HG02623 (cell line): ENCODE data around the gene FAM53B.
A peak's percentile ranks its signal among the peaks of the same experiment; 100 is the strongest.

Source experiments
- ATAC-seq: cut with Tn5 transposase; IDR thresholded peaks from one replicate; pipeline ENCODE4 v1.9.1; 2021; ENCODE audit warnings: moderate library complexity; ENCODE audit not compliant: unreplicated experiment

FAM53B gene

DNA sequence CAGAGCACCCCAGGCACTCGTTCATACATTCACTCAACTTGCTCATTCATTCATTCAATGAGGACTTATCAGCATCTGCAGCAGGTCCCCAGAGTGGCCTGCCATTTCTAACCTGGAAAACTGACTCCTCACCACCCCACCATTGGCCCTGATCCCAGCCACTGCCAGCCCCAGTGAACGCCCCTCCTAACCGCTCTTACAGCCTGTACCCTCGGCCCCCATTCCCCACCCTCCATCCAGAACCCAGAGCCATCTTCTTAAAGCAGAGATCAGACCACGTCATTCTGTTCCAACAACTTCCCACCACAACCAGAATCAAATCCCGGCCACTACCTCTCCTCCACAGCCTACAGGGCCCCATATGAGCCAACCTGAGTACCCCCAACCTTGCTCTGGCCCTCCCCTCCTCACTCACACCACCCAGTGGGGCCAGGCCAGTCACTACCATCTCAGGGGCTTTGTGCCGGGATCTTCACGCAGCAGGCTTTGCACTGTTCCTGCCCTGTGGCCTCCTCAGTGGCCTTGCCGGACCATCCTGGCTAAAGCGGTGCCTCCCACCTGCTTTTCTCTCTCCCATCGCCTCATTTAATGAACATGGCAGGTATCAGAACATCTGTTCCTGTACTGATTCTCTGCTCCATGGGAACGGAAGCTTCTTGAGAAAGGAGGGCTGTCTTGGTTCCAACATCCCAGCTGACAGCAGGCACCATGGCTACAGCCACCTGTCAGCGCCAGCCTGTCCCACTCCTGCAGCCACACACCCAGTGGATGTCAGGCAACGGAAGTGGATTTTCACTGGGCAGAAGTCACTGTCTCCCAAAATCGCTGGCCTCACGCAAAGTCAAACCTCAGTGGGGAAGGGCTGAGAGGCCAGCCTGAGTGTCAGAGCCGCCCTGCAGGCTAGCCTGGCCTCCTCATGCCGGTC is 45.4 kb downstream of the FAM53B start:
- no peak for ATAC-seq

DNA sequence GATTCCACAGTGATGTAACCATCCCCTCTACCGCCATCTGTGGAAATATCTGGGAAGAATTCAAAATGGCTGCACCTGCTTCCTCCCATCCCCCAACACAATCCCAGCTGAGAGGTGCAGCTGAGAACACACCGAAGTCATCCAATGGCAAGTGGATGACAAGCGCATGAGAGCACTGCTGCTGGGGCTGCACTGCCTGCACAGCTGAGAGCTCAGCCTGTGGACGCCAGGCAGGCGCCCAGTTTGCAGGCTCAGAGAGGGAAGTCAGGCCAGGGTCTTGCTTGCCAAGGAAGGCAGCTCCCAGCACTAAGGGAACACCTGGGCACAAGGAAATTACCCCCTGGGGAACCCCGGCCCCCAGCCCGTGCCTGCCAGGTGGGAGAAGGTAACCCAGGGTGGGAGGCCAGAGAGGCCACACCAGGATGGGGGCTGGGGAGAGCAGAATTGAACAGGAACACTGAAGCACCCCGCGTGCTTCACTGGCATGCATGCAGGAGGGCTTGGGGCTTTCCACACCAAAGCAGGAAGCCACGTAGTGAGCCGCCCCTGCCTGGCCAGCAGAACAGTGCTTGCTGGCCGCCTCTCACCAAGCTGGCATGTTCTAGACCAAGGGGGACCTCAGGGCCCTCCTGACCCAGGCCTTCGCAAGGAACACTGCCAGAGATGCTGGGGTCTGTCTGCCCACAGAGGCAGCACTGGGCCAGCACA is 46.2 kb downstream of the FAM53B start:
- ATAC-seq = peak; percentile 32

DNA sequence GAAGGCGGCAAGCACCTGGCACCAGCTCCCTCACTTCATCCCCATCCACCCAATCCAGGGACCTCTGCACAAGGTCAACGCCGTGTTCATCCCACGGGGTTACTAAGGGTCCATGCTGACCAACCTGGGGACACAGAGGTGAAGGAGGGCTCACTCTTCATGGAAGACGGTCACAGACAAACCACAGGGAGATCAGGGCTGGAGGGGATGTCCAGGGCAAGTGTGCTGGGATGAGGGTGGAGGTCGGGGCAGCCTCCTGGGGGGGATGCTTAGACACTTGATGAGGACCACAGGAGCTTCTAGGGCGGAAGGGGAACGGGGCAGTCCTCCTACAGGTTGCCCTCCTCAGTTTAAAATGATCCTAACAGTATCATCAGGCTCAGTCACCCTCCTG is 46.7 kb downstream of the FAM53B start:
- no peak for ATAC-seq

DNA sequence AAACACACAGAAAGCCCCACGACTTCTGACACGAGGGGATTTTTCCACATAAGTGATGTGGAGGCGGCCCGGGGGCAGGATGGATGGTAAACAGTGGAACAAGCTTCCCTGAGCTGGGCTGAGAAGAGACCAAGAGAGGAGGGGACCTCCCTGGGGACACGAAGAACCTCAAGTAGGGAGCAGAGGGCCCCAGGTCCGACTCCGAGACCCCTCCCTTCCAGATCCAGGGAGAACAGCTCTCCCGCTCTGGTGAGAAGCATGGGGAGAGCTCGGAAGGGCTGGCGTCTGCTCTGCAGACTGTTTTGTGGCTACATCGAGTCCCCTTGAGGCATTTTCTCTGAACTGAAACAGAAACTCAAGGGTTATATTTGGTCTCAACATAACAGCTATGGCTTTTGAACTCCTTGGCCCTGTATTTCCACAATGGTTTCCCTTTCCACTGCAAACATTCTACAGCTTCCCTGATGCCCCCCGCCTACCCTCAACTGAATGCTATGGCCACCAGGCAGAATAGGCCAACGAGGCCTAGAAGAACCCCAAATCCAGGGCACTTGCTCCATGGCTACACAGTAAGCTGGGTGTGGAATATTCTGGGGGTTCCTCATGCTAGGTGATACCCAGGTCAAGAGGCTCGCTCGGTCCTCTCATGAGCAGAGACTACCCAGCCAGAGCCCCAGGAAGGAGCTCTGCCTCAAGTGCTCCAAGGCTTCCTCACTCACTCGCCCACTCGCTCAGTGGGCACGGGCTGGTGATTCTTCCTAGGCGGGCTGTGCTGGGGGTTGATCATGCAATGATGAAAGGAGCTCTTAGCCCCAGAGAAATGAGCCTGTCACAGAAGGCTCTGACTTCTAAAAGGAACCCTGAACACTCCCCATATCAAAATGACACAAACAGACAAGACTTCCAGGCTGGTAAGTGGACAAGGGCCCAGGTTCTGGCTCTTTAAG is 47.5 kb downstream of the FAM53B start:
- ATAC-seq = peak; percentile 74

GRCh38 chr10:124695259-124695658 is 48.9 kb downstream of the FAM53B start:
- no peak for ATAC-seq

- ATAC-seq = no peak
Measured at GRCh38 chr10:124694481-124695220, 49.5 kb downstream of the FAM53B start.

DNA sequence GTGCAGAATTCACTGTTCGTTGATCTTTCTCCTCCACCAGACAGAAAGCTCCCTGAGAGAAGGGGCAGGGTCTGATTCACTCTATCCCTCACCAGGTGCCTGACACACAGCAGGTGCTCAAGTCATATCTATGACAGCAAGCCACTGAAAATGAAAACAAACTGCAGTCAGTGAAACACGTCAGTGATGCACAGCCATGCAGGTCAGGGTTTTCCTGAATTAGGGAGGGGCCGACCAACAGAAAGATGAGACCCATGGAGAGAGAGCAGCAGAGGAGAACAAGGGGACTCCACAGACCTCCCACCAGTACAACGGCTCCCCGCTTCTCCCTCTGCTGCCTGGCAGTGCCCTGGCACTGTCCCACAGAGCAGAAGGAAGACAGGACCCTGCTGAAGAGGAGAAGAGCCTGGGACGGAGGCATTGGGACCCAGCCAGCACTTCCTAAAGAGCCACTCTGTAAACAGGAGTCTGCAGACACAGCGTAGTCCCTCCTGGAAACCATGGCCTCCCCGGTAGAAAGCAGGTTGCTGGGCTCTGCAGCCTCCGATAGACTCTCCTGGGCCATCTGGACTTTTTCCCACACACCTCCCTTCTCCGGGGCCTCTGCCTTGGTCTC is 50.3 kb downstream of the FAM53B start:
- ATAC-seq = no peak

DNA sequence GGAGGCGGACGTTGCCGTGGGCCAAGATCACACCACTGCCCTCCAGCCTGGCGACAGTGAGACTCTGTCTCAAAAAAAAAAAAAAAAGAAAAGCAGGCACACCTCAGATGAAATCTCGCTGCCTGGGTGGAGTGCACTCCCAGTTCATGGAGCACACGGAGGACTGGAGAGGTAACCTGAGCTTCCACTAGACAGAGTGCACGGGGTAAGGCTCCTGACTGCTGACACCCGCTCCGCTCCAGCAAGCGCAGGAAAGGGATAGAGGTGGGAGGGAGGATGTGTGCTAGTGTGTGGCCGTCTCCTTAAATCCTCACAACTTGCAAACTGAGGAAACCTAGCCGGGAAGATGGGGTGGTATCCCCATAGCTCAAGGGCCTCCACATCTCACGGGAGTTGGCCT is 50.8 kb downstream of the FAM53B start:
- ATAC-seq = no peak

DNA sequence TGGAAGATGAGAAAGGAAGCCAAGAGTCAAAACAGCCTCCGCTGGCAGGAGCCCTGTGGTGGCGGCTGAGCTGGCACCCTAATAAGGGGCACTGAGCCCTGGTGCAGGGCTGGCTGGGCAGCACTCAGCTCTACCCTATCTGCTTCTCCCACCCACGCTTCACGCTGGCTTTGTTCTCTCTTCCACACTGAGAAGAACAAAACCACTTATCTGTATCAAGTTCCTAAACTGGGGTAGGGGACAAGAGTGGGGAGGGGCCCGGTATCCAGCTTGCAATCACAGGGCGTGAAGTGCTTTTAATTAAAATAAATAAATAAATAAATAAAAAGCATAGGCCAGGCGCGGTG is 52.1 kb downstream of the FAM53B start:
- ATAC-seq = no peak

GRCh38 chr10:124691421-124692099 is 52.6 kb downstream of the FAM53B start:
- no peak for ATAC-seq

DNA sequence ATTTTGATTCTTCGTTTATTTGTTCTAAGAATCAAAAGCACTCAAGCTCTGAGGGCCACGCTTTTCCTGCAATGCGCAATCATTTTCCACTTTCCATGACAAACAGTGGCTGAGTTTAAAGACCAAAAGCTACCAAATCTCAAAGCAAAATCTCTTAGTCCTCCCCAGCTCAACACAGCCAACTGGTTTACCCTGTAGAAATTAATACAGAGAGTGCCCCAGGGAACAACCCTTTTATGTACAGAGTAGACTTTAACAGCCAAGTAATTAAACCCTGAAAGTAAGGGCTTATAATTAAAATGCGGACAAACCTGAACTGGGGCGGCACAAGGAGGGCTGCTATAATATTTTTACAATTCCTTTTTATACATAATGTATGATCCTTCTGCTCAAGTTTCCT is 53.2 kb downstream of the FAM53B start:
- no peak for ATAC-seq

GRCh38 chr10:124689911-124690498 is 54.2 kb downstream of the FAM53B start:
- no peak for ATAC-seq

GRCh38 chr10:124688889-124689670 is 55.1 kb downstream of the FAM53B start:
- ATAC-seq = peak; percentile 95

GRCh38 chr10:124688386-124688785 is 55.8 kb downstream of the FAM53B start:
- ATAC-seq = peak; percentile 3

DNA sequence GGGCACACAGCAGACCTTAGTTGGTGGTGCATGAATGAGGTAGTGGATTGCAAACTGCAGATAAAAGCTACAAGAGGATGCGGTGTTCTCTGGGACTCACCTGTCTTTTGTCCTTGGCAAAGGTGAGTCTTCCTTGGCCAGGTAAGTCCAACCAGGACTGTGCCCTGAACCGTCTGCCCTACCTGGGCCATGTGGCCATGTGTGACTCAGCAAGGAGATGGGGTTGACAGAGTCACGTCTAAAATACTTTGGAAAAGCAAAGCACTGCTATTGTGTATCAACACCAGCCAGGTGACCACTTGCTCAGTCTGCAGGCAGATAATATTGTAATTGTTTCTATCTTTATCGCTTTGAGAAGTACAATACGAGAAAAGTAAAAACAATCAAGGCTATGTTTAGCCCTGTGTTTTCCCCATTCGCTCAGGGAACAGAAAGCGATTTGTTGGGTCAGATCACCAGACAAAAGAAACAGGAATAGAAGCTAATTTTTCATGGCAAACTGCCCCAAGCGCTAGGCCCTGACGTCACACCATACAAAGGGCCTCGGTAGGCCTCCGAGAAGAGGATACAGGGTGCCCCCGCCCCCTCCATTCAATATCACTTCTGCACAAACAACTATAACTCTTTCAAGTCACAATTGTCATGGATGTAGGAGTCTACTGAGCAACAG is 57.3 kb downstream of the FAM53B start:
- ATAC-seq = no peak

- ATAC-seq = no peak
Measured at GRCh38 chr10:124685261-124685660, 58.9 kb downstream of the FAM53B start.

- ATAC-seq = no peak
Measured at GRCh38 chr10:124683814-124684213, 60.4 kb downstream of the FAM53B start.
